Endothelial cell of umbilical vein (primary cell): ENCODE results near the gene TSPAN9. TPM values are rescaled to one million over a fixed set of nuclear protein-coding genes. Genes with fewer than 3 reads are reported as not detected.

Experiments
- BruUV-seq: library from RNA; stranded (reverse); fragments of 400-500 nt; replicated peaks from 2 replicates; lab custom pipeline; 2021; lab: Mats Ljungman, UMichigan
- CTCF ChIA-PET: fragments of 300-600, 350-600 bp; sonication (Branson Sonifier 250); formaldehyde crosslinking; loops from one replicate; lab custom pipeline; 2021; ENCODE audit warnings: antibody characterized with exemption, inconsistent platforms; lab: Charles Lee
- POLR2A ChIA-PET: fragments of 300-600, 350-600 bp; sonication (Branson Sonifier 250); formaldehyde crosslinking; loops from one replicate; lab custom pipeline; 2021; ENCODE audit warnings: antibody characterized with exemption, inconsistent platforms; lab: Charles Lee
- DNase-seq: peaks from one replicate; pipeline ENCODE4 v3.0.0-alpha.2; 2011; ENCODE audit warnings: low read depth, low spot score
- FAIRE-seq: peaks from 2 replicates; lab custom pipeline; 2011; peaks lifted over from hg19 to GRCh38; lab: Jason Lieb, UNC
- H2AFZ ChIP-seq: 2 replicates; pipeline ENCODE4 v1.6.0; 2012; ENCODE audit warnings: low read depth, low read length, control low read depth, inconsistent platforms
- H3K27ac ChIP-seq: 2 replicates; pipeline ENCODE4 v1.5.1; 2011; ENCODE audit warnings: low read depth, mild to moderate bottlenecking, control low read depth, low read length, moderate library complexity; ENCODE audit not compliant: insufficient read depth
- H3K27me3 ChIP-seq, 2 experiments: 2 replicates each; pipeline versions ENCODE4 v1.6.0 to v1.6.1; 2011; ENCODE audit warnings: low read length in 2 of 2, mixed read lengths in 1 of 2; ENCODE audit not compliant: control insufficient read depth in 2 of 2, insufficient read depth in 2 of 2
- H3K36me3 ChIP-seq, 2 experiments: 2 replicates in 1 of 2; 3 replicates in 1 of 2; pipeline ENCODE4 v1.5.1; 2011; ENCODE audit warnings: low read length in 2 of 2, mild to moderate bottlenecking in 1 of 2, moderate library complexity in 1 of 2; ENCODE audit not compliant: control insufficient read depth in 2 of 2, insufficient read depth in 2 of 2; ENCODE audit errors: extremely low read depth in 1 of 2
- H3K4me1 ChIP-seq: 3 replicates; pipeline ENCODE4 v1.5.1; 2011; ENCODE audit warnings: mild to moderate bottlenecking, low read length; ENCODE audit not compliant: control insufficient read depth, insufficient read depth; ENCODE audit errors: extremely low read depth
- H3K4me2 ChIP-seq: 2 replicates; pipeline ENCODE4 v1.6.1; 2011; ENCODE audit warnings: low read length, control low read depth, mixed read lengths; ENCODE audit not compliant: insufficient read depth
- H3K4me3 ChIP-seq, 3 experiments: fragments of 200-600 bp in 1 of 3; sonication (generic), shearing (Covaris generic) in 1 of 3; replicated peaks in 1 of 3; 2 replicates each; pipeline ENCODE4 v1.5.1; 2011 to 2016; ENCODE audit warnings: control low read depth in 3 of 3, low read length in 3 of 3, mild to moderate bottlenecking in 2 of 3, inconsistent platforms in 1 of 3, low read depth in 1 of 3, moderate library complexity in 1 of 3; ENCODE audit not compliant: insufficient read depth in 1 of 3
- H3K79me2 ChIP-seq: 2 replicates; pipeline ENCODE4 v1.6.0; 2012; ENCODE audit warnings: low read length, inconsistent platforms; ENCODE audit not compliant: control insufficient read depth, insufficient read depth
- H3K9ac ChIP-seq: replicated peaks from 2 replicates; pipeline ENCODE3; 2011; ENCODE audit warnings: low read length, control low read depth; ENCODE audit not compliant: insufficient read depth; ENCODE audit errors: extremely low read depth
- H3K9me1 ChIP-seq: replicated peaks from 3 replicates; pipeline ENCODE4 v1.6.0; 2011; ENCODE audit warnings: mild to moderate bottlenecking, low read length; ENCODE audit not compliant: control insufficient read depth, insufficient read depth; ENCODE audit errors: extremely low read depth
- H3K9me3 ChIP-seq: replicated peaks from 2 replicates; pipeline ENCODE4 v1.5.1; 2012; ENCODE audit warnings: low read length, inconsistent platforms; ENCODE audit not compliant: control insufficient read depth, insufficient read depth
- H4K20me1 ChIP-seq: replicated peaks from 2 replicates; pipeline ENCODE3; 2011; ENCODE audit warnings: mild to moderate bottlenecking, low read length; ENCODE audit not compliant: control insufficient read depth, insufficient read depth; ENCODE audit errors: extremely low read depth
- EZH2 ChIP-seq: IDR thresholded peaks from 2 replicates; pipeline ENCODE4 v1.6.1; 2012; ENCODE audit warnings: borderline replicate concordance, low read depth, mild to moderate bottlenecking, moderate library complexity, low read length, inconsistent platforms; ENCODE audit not compliant: severe bottlenecking
- FOS ChIP-seq: IDR thresholded peaks from 2 replicates; pipeline ENCODE4 v1.6.1; 2011; ENCODE audit warnings: mild to moderate bottlenecking, low read length, moderate library complexity, borderline replicate concordance; ENCODE audit not compliant: insufficient read depth
- GATA2 ChIP-seq: IDR thresholded peaks from 2 replicates; pipeline ENCODE4 v1.7.0; 2011; ENCODE audit warnings: low read depth, mild to moderate bottlenecking, moderate library complexity, mixed read lengths, low read length; ENCODE audit not compliant: insufficient read length, insufficient read depth
- JUN ChIP-seq: IDR thresholded peaks from 2 replicates; pipeline ENCODE4 v1.6.1; 2011; ENCODE audit warnings: borderline replicate concordance, low read depth; ENCODE audit not compliant: insufficient read length, insufficient read depth
- MAX ChIP-seq: IDR thresholded peaks from 2 replicates; pipeline ENCODE4 v1.6.1; 2011; ENCODE audit not compliant: insufficient read depth, insufficient read length
- MYC ChIP-seq: IDR thresholded peaks from one replicate; pipeline ENCODE4 v1.6.1; 2011; ENCODE audit warnings: mild to moderate bottlenecking, low read depth, low read length
- POLR2A ChIP-seq: IDR thresholded peaks from 2 replicates; pipeline ENCODE4 v1.6.1; 2012; ENCODE audit warnings: low read depth, mild to moderate bottlenecking, control low read depth, low read length
- POLR2AphosphoS5 ChIP-seq: IDR thresholded peaks from 2 replicates; pipeline ENCODE4 v1.6.1; 2012; ENCODE audit warnings: low read depth, mild to moderate bottlenecking, control low read depth, low read length, moderate library complexity; ENCODE audit not compliant: insufficient read depth
- dilution Hi-C: fragments of 300-500 bp; cut with MboI; formaldehyde crosslinking; loops from one replicate; pipeline ENCODE4 v1.15.0; 2019; ENCODE audit warnings: low sequenced_read_pairs; ENCODE audit not compliant: extremely low pct_ligation_motif_present
- intact Hi-C: fragments of 100-400 bp; cut with micrococcal nuclease; formaldehyde crosslinking; loops from one replicate; pipeline ENCODE4 v1.10.0; 2022
- polyA plus RNA-seq, 4 experiments: library from polyadenylated mRNA; depleted of rRNA in 3 of 4; stranded (reverse) in 3 of 4; unstranded in 1 of 4; fragments of >200 nt; gene quantifications; 2 replicates each; pipeline versions ENCODE4 v1.2.1 to v1.2.3, GENCODE V29; 2011 to 2012; ENCODE audit warnings: missing spikeins in 1 of 4
- total RNA-seq: library from RNA; stranded (reverse); gene quantifications from 2 replicates; pipeline ENCODE4 v1.2.3, GENCODE V29; 2021
- TF ChIP-seq, protein P1 (sequence below), 2 donors: IDR thresholded peaks; 1 replicate in 1 of 2; 2 replicates in 1 of 2; pipeline ENCODE4 v1.5.1; 2011; ENCODE audit warnings: low read length in 2 of 2, mild to moderate bottlenecking in 2 of 2, moderate library complexity in 2 of 2, control low read depth in 1 of 2, inconsistent platforms in 1 of 2, low read depth in 1 of 2; ENCODE audit not compliant: insufficient read depth in 1 of 2; ENCODE audit errors: extremely low read depth in 1 of 2

Gene TSPAN9
- total and polyA plus RNA-seq, 2 donors (not counting 3 experiments of a cell fraction or from before 2014, with no cell fraction given), result 43.3 to 66.8 TPM

DNA sequence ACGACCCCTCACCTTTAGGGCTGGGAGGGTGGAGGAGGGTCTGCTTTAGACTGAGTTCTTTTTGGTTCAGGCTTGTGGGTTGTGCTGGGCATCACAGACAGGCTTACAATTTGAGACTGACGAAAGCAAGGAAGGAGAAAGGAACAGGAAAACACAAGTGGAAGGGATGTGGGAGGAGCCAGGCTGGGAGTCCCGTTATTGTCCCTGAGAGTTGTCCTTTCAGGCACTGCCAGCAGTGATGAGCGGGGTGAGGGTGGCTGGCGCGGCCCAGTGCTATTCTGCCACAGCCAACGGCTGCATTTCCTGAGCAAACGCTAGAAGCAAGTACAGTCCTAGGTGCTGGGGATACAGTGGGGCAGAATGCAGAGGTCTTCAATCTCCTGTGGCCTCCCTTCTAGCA, 29.2 kb upstream of the TSPAN9 start:
- ChIA-PET POLR2A (no interaction called here), CTCF (no interaction called here)
- Histone ChIP-seq H4K20me1 (no peaks in the 10 kb centered on the region), H3K27me3 (no peaks in the 10 kb centered on the region), H3K36me3 (no peaks in the 10 kb centered on the region), H3K9me1 (no peaks in the 10 kb centered on the region), H3K4me3 (no peak overlapping the region), H2AFZ (peak overlapping the region; percentile 16), H3K9me3 (no peaks in the 10 kb centered on the region), H3K4me2 (peak overlapping the region; percentile 15), H3K9ac (no peak overlapping the region), H3K27ac (no peak overlapping the region), H3K79me2 (no peaks in the 10 kb centered on the region), H3K4me1 (no peaks in the 10 kb centered on the region)
- intact Hi-C loops, result no loop called here
- no TSS peak for BruUV-seq
- DNase-seq (peak; percentile 12), FAIRE-seq (peak; percentile 83)
- TF ChIP-seq, protein P1, sequence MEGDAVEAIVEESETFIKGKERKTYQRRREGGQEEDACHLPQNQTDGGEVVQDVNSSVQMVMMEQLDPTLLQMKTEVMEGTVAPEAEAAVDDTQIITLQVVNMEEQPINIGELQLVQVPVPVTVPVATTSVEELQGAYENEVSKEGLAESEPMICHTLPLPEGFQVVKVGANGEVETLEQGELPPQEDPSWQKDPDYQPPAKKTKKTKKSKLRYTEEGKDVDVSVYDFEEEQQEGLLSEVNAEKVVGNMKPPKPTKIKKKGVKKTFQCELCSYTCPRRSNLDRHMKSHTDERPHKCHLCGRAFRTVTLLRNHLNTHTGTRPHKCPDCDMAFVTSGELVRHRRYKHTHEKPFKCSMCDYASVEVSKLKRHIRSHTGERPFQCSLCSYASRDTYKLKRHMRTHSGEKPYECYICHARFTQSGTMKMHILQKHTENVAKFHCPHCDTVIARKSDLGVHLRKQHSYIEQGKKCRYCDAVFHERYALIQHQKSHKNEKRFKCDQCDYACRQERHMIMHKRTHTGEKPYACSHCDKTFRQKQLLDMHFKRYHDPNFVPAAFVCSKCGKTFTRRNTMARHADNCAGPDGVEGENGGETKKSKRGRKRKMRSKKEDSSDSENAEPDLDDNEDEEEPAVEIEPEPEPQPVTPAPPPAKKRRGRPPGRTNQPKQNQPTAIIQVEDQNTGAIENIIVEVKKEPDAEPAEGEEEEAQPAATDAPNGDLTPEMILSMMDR (IDR thresholded peaks at IDR 0.05; ENCODE audit: extremely low read depth in 1 of 2, insufficient read depth in 1 of 2, low read depth in 1 of 2, low read length in 2 of 2), result no peak
- TF ChIP-seq MAX (no peak), EZH2 (no peak), FOS (no peak), POLR2A (no peak), MYC (no peak), GATA2 (no peak), JUN (no peak), POLR2AphosphoS5 (no peak)
- dilution Hi-C loops, result no loop called here
